Stimulated activated CD4-positive, alpha-beta T cell treated with anti-CD3 and anti-CD28 coated beads, Interleukin-15, amount 100 ng/mL, for 48 hours (primary cell): ENCODE measurements around the gene PDLIM3.

Experiments
- DNase-seq, 2 donors: peaks; one replicate each; pipeline ENCODE4 v3.0.0-alpha.2; 2020; ENCODE audit warnings: low read depth in 2 of 2

Gene PDLIM3

GRCh38 chr4:185471235-185472102 lies 63.8 kb downstream of the PDLIM3 start, which contains the start of gene CCDC110:
Gene CCDC110 (minus strand): TSS chr4:185471733. CDS start chr4:185471683, 50 bp downstream.
- peak; percentile 88 to 93 for DNase-seq

GRCh38 chr4:185470501-185471195 lies 64.7 kb downstream of the PDLIM3 start:
- DNase-seq: no peak

GRCh38 chr4:185469580-185470154 lies 65.6 kb downstream of the PDLIM3 start:
- no peak for DNase-seq

GRCh38 chr4:185468999-185469398 lies 66.3 kb downstream of the PDLIM3 start:
- no peak for DNase-seq

- DNase-seq: no peak
Measured at GRCh38 chr4:185467991-185468390, 67.3 kb downstream of the PDLIM3 start.

GRCh38 chr4:185467101-185467500 lies 68.2 kb downstream of the PDLIM3 start:
- no peak for DNase-seq

GRCh38 chr4:185465707-185466106 lies 69.6 kb downstream of the PDLIM3 start:
- no peak for DNase-seq

GRCh38 chr4:185464887-185465286 lies 70.4 kb downstream of the PDLIM3 start:
- no peak for DNase-seq

- DNase-seq: no peak
Measured at GRCh38 chr4:185464183-185464582, 71.1 kb downstream of the PDLIM3 start.

- no peak for DNase-seq
Measured at GRCh38 chr4:185463541-185463940, 71.8 kb downstream of the PDLIM3 start.

- DNase-seq: no peak
Measured at GRCh38 chr4:185461565-185461964, 73.7 kb downstream of the PDLIM3 start.

GRCh38 chr4:185457136-185457535 lies 78.2 kb downstream of the PDLIM3 start:
- DNase-seq: no peak

GRCh38 chr4:185456131-185456530 lies 79.2 kb downstream of the PDLIM3 start:
- no peak for DNase-seq
